Measurements from ENCODE around the gene SCLY.

DNA sequence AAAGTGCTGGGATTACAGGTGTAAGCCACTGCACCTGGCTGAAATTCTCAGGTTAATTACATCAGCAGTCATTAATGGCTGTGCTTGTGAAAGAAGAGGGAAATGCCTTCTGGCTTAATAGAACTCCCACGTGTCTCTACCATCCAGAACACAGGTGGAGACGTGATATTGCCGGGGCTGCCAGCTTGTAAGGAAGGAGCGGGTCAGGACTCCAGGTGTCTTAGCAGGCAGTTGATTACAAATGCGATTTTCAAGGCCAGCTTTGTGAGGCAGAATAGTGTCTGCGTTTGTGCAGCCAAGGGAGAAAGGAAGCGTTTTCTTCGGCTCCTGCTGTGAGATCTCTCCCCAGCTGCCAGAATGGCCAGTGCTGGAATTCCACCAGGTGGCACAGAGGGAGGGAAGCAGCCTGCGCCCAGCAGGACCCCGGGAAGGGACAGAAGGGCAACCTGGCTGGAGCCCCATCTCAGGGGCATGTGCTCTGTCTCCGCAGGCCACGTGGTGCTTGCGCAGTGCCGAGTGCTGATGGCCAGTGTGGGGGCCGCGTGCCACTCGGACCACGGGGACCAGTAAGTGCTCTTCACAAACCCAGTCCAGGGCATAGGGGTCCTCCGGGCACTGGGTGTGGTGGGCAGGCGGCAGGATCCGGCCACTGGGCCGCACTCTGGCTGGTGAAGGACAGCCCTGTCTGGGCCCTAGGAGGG lies 35.7 kb downstream of the SCLY start:
- no peak for TF ChIP-seq GATA3 (IDR thresholded peaks at IDR 0.05; ENCODE audit: low read depth, low read length)
- TF ChIP-seq GATA2 (IDR thresholded peaks at IDR 0.05; ENCODE audit: low read depth, low read length) = no peak

Data from SH-SY5Y (cell line).